ENCODE results near the gene B3GNT2. TPM values are rescaled to one million over a fixed set of nuclear protein-coding genes. Genes with fewer than 3 reads are reported as not detected.

B3GNT2 gene
- total and polyA plus RNA-seq, 2 experiments from 2014 or later = 30.8 to 53.0 TPM

GRCh38 chr2:62184512-62185230 lies 11.2 kb upstream of the B3GNT2 start:
- H3K9me2 ChIP-seq (replicated peaks; ENCODE audit: insufficient read depth) = no peaks in the 10 kb centered on the region
- H3K4me3 ChIP-seq = no peak overlapping the region
- H3K27ac ChIP-seq = no peak overlapping the region
- no peaks in the 10 kb centered on the region for H3K36me3 ChIP-seq (replicated peaks; ENCODE audit: insufficient read depth, low read depth)
- 82% methylated on average over 3 of the region's 3 CpGs for WGBS (ENCODE audit: low lambda C conversion rate, missing lambda C conversion rate)
- H4K20me1 ChIP-seq (ENCODE audit: insufficient read depth, poor library complexity, severe bottlenecking) = no peaks in the 10 kb centered on the region
- H3K79me2 ChIP-seq = no peaks in the 10 kb centered on the region
- TF ChIP-seq CTCF (IDR thresholded peaks at IDR 0.05; ENCODE audit: poor library complexity) = no peak
- TF ChIP-seq EZH2phosphoT487 (IDR thresholded peaks at IDR 0.05; ENCODE audit: low read depth, severe bottlenecking, unreplicated experiment) = no peak
- TF ChIP-seq EZH2 (IDR thresholded peaks at IDR 0.05; ENCODE audit: borderline replicate concordance) = no peak
- H3K4me2 ChIP-seq = no peak overlapping the region
- no peaks in the 10 kb centered on the region for H3K4me1 ChIP-seq (ENCODE audit: insufficient read depth)
- no peaks in the 10 kb centered on the region for H3K9me3 ChIP-seq (ENCODE audit: low read depth)
- no peak for DNase-seq (ENCODE audit: low spot score)
- no peaks in the 10 kb centered on the region for H3K27me3 ChIP-seq
- H2AFZ ChIP-seq = no peak overlapping the region

- H3K36me3 ChIP-seq (replicated peaks; ENCODE audit: insufficient read depth, low read depth) = no peaks in the 10 kb centered on the region
- no peak overlapping the region for H2AFZ ChIP-seq
- H3K27me3 ChIP-seq = no peaks in the 10 kb centered on the region
- 97% methylated on average over 15 of the region's 15 CpGs for WGBS (ENCODE audit: low lambda C conversion rate, missing lambda C conversion rate)
- H3K4me1 ChIP-seq (ENCODE audit: insufficient read depth) = no peaks in the 10 kb centered on the region
- no peaks in the 10 kb centered on the region for H3K9me3 ChIP-seq (ENCODE audit: low read depth)
- TF ChIP-seq CTCF (IDR thresholded peaks at IDR 0.05; ENCODE audit: poor library complexity) = no peak
- DNase-seq (ENCODE audit: low spot score) = no peak
- H3K4me3 ChIP-seq = no peak overlapping the region
- no peaks in the 10 kb centered on the region for H4K20me1 ChIP-seq (ENCODE audit: insufficient read depth, poor library complexity, severe bottlenecking)
- no peak overlapping the region for H3K27ac ChIP-seq
- H3K79me2 ChIP-seq = no peaks in the 10 kb centered on the region
- H3K4me2 ChIP-seq = no peak overlapping the region
- no peaks in the 10 kb centered on the region for H3K9me2 ChIP-seq (replicated peaks; ENCODE audit: insufficient read depth)
Measured at GRCh38 chr2:62185475-62186155, 10.3 kb upstream of the B3GNT2 start.

GRCh38 chr2:62186156-62186905 lies 9.6 kb upstream of the B3GNT2 start:
- Histone ChIP-seq H3K4me3 (no peak overlapping the region), H3K9me3 (ENCODE audit: low read depth) (no peaks in the 10 kb centered on the region), H3K79me2 (no peaks in the 10 kb centered on the region), H3K36me3 (replicated peaks; ENCODE audit: insufficient read depth, low read depth) (no peaks in the 10 kb centered on the region), H4K20me1 (ENCODE audit: insufficient read depth, poor library complexity, severe bottlenecking) (no peaks in the 10 kb centered on the region), H3K4me2 (no peak overlapping the region), H3K9me2 (replicated peaks; ENCODE audit: insufficient read depth) (no peaks in the 10 kb centered on the region), H3K4me1 (ENCODE audit: insufficient read depth) (no peaks in the 10 kb centered on the region), H3K27ac (no peak overlapping the region), H3K27me3 (no peaks in the 10 kb centered on the region), H2AFZ (no peak overlapping the region)
- TF ChIP-seq EZH2phosphoT487 (IDR thresholded peaks at IDR 0.05; ENCODE audit: low read depth, severe bottlenecking, unreplicated experiment) = no peak
- TF ChIP-seq EZH2 (IDR thresholded peaks at IDR 0.05; ENCODE audit: borderline replicate concordance) = no peak
- TF ChIP-seq CTCF (IDR thresholded peaks at IDR 0.05; ENCODE audit: poor library complexity) = no peak
- no peak for DNase-seq (ENCODE audit: low spot score)
- WGBS (ENCODE audit: low lambda C conversion rate, missing lambda C conversion rate) = 96% methylated on average over 4 of the region's 4 CpGs

All from hepatocyte (in vitro differentiated cells).